ENCODE measurements around the gene TAF4.

GRCh38 chr20:61940976-61941720 lies 124.5 kb downstream of the TAF4 start:
- TF ChIP-seq POLR2A (IDR thresholded peaks at IDR 0.05; ENCODE audit: low read depth, low read length) (no peak), TAF1 (IDR thresholded peaks at IDR 0.05; ENCODE audit: borderline replicate concordance, low read depth, low read length) (no peak), POLR2AphosphoS5 (IDR thresholded peaks at IDR 0.05; ENCODE audit: low read depth, low read length) (no peak)

Measured in GM12892 (cell line).